ENCODE data around the gene GRIN1. TPM values are rescaled to one million over a fixed set of nuclear protein-coding genes. Genes with fewer than 3 reads are reported as not detected.

Gene GRIN1
- total and polyA plus RNA-seq, 2 of the 8 experiments (the other 6 are each of a cell fraction or from before 2014, with no cell fraction given): 0.48 to 2.1 TPM

GRCh38 chr9:137141050-137141810, 2.3 kb downstream of the GRIN1 start (continued):
- no peak for TF ChIP-seq CHD1 (IDR thresholded peaks at IDR 0.05; ENCODE audit: low read depth, low read length)
- TF ChIP-seq EZH2 (IDR thresholded peaks at IDR 0.05; ENCODE audit: low read depth, low read length, severe bottlenecking): no peak
- TF ChIP-seq SIX5 (IDR thresholded peaks at IDR 0.05; ENCODE audit: low read depth, low read length): no peak
- no peak for TF ChIP-seq KDM5A (IDR thresholded peaks at IDR 0.05; ENCODE audit: low read length)
- TF ChIP-seq MAFK (IDR thresholded peaks at IDR 0.05; ENCODE audit: low read depth, low read length): no peak

Measured in H1 (cell line).